Renal cortex interstitium (tissue), 11 donors: ENCODE data around the gene CCDC57. TPM values are rescaled to one million over a fixed set of nuclear protein-coding genes. Genes with fewer than 3 reads are reported as not detected.

Experiments used
- DNase-seq, 11 donors: peaks; one replicate each; pipeline ENCODE4 v3.0.0-alpha.2; 2013; ENCODE audit warnings: low read depth in 9 of 11, low spot score in 4 of 11; ENCODE audit errors: extremely low read depth in 1 of 11
- polyA plus RNA-seq, 3 donors: library from polyadenylated mRNA; unstranded; fragments of 120-200 nt; gene quantifications; one replicate each; pipeline ENCODE4 v1.2.1, GENCODE V29; 2013; ENCODE audit not compliant: insufficient read length in 3 of 3

Gene CCDC57
- polyA plus RNA-seq, 3 donors, result 47.3 to 90.6 (median 57.0) TPM

DNA sequence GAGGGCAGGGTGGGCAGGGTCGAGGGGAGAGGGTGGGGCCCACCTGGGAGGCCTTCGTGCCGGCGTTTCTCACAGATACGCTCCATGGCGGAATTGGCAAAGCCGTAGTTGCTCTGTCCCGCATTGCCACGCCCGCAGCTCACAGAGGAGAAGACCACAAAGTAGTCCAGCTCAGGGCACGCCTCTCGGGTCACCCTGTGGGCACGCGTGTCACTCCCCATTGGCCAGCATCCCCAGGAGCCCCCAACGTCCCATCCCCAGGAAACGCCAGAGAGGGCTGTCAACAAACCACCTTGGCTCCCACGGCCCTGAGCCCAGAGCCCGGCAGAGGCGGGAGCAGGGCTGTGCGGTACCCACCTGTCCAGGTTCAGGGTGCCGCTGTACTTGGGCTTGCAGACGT, 130.7 kb downstream of the CCDC57 start:
- DNase-seq, result no peak

DNA sequence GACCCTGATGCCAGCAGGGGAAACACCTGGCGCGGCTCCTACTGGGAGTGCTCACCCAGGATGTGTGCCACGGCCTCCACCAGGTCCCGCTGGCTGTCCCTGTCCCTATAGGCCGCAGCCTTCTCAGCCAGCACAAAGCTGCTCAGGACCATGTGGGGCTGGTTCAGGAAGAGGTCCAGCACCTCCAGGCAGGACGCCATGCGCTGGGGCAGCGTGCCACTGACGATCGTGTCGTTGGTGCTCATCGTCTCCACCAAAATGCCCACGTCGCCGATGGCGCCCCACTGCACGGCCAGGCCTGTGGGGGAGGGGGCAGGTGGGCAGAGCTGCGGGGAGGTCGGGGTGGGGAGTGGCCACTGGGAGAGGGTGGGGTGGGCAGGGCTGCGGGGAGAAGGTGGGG, 131.1 kb downstream of the CCDC57 start:
- no peak for DNase-seq

DNA sequence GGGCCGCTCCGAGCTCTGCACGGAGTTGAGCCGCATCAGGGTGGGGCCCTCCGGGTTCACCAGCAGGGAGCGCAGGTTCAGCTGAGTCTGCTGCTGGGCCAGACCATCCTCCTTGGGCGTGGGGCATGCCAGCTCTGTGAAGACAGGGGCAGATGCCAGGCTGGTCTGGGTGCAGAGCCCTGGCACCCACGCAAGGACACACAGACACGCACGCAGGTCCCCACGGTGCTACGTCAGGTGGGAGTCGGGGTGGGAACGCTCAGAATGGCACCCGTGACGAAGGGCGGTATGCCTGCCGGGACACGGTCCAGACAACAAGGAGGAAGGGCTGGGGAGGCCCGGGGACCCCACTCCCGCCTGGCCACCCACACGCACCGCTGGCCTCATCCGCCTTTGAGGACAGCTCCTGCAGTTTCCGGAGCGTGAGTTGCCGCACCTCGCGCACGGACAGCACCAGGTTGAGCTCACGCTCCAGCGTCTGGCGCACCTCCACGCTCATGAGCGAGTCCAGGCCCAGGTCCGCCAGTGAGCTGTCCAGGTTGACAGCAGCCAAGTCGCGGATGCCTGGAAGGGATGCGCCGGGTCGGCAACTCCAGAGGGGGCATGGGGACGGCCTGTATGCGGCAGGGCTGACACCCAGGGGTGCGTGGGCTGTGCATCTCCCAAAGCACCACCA, 131.7 kb downstream of the CCDC57 start:
- DNase-seq, result no peak

DNA sequence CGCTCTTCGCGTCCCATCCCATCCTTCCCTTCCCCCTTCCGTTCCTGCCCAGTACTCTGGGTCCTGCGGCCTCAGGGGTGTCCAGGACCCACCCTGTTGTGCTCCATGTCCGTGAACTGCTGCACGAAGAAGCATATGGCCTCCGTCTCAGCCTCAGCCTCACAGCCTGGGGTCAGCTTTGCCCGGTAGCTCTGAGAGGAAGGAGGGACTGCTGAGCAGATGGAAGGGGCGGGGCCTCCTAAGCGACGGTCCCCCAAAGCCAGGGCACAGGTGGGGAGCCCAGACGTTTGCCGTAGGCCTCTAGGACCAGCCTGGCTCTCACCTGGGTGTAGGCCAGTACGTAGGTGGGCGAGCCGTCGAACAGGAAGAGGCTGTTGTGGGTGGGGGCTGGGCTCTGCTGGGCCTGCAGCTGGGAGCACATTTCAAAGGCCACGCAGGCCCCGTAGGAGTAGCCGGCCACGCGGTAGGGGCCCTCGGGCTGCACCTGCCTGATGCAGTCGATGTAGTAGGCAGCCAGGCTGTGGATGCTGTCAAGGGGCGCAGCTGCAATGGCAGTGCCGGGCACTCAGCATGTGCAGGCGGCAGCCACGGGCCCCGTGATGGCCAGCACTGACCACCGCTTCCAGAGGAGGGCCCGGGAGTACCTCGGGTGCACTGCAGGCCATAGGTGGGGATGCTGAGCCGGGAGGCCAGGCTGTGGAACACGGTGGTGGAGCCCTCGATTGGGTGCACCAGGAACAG, 132.4 kb downstream of the CCDC57 start:
- DNase-seq, result no peak

DNA sequence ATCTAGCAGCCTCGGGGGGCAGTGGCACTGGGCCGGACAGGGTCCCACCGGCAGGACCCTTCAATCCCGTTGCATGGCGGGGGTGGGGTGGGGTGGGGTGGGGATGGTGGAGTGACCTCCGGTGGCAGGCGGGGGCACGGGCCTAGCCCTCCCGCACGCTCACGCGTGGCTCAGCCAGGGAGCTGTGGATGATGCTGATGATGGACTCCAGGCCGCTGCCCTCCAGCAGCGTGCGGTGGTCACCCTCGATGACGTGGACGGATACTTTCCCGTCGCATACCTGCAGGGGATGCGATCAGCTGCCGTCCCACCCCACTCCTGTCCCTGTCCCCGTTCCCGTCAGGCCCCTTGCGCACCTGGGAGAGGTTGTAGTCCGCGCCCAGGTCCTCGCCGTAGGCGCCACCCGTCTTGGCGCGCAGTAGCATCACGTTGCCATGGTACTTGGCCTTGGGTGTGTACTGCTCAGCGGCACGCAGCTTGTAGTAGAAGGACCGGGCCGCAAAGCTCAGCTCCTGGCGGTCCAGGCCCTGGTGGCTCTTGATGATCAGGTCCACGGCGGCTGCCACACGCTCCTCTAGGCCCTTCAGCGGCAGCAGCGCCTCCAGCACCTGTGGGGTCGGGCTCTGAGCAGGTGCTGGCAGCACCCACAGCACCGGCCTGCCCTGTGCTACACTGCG, 133.5 kb downstream of the CCDC57 start:
- no peak for DNase-seq

DNA sequence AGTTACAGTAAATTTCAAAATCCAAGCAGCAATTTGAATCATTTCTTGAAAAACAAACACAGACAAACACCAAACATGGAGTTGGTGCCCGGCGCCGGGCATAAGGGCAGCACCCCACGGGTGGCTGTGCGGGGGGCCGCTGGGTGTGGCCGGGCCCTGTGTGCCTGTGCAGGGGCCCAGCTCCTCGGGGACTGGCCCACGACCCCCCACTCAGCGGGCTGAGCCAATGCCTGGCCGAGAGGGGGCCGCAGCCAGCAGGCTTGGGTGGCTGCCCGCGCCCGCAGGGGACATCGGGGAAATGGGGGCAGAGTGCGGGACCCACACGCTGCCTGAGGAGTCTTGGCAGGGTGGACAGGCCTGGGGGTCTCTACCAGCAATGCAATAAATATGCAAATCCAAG, 134.2 kb downstream of the CCDC57 start:
- DNase-seq, result no peak

DNA sequence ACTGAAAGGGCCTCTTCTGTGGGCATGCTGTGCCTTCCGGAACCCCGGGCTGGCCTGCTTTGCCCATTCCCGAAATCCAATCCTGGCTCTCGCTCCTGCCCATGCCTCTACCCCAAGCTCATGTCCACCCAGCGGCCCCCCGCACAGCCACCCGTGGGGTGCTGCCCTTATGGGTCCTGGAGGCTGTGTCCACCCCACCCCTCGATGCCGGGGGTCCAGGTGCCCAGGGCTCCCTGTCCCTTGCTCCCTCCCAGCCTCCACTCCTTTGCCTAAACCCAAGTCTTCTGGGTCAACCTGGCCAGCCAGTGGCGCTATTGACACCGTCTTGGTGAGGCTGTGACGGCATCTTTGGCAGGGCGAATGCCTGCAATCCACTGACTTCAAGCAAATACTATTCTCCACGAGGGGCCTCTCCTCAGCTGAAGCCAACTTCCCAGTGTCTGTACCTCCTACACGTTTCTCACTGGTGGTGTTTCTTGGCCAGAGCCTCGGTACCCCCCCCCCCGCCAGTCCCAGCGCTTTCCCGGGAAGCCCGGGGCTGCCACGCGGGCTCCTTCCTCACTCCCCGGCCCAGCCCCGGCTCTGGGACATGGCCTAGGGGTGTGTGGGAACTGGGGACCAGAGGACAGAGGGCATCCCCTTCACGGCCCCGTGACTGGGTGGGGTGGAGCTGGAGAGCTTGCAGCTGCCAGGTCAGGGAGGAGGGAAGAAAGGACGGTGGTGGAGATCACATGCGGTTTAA, 134.9 kb downstream of the CCDC57 start:
- no peak for DNase-seq

DNA sequence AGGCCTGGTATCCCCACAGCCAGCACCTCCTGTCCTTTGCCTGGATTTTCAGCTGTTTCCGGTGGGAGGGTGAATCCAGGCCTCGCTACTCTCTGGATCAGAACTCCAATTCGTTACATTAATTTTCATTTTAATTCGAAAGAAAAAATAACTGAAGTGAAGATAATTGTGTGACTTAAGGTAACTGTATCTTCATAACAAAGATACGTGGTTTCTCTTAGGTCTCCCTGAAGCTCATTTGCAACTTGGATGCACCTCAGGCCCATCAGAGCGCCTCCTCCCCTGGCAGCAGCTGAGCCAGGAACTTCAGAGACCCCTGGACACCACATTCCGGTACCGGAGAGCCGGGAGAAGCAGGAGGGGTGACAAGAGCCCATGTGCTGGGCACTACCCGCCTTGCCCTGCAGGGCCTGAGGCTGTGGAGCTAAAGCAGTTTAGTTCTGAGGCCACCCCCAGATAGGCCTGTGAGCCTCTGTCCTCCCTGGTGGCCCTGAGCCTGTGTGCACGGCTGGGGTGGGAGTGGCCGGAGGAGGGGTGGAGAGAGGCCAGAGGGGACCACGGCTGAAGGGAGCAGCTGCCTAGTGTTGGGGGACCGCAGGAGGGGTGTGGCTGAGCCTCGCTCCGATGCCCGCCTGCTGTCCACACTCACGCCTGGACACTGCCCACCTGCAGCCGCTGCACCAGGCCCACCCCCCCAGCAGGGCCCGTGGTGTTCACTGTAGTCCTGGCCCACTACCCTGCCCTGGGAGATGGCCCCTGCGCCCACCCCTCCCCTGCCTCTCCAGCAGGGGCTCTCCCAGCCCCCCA, 135.7 kb downstream of the CCDC57 start:
- DNase-seq, result no peak

DNA sequence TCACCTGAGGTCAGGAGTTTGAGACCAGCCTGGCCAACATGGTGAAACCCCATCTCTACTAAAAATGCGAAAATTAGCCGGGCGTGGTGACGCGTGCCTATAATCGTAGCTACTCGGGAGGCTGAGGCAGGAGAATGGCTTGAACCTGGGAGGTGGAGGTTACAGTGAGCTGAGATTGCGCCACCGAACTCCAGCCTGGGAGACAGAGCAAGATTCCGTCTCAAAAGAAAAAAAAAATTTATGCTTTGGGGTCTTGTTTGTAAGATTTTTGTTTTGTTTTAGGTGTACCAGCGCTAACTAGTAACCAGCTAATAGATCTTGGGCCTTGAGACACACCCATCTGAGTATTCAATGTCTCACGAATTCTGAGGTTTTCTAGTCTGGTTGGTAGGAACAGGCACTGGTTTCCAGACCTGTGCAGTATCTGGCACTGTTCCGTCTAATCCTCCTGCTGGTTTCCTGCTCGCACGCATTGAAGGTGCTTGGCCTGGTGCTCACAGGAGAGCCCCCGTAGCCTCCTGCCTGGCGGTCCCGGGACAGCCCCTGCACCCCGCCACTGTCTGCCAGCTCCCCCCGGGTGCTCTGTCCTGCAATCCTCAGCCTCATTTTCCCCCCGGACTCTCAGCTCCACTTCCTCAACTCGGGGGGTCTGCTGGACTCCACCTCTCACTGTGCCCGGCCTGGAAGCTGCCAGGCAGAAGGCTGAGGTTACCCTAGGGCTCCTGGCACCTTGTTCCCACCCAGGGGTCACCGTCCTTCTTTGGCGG, 136.4 kb downstream of the CCDC57 start:
- no peak for DNase-seq

DNA sequence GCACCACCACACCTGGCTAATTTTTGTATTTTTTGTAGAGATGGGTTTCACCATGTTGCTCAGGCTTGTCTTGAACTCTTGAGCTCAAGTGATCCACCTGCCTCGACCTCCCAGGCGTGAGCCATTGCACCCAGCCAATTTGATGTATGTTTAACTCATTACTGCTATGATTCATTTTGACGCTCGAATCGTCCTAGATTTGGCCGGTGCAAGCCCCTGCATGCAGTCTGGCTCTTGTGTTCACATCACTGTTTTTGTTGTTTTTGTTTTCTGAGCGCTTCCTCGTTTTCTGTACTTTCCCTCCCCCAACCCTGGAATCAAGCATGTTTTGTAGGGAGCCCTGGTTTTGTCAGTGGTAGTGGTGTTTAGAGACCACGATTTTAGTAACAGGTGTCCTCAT, 139.2 kb downstream of the CCDC57 start:
- no peak for DNase-seq

DNA sequence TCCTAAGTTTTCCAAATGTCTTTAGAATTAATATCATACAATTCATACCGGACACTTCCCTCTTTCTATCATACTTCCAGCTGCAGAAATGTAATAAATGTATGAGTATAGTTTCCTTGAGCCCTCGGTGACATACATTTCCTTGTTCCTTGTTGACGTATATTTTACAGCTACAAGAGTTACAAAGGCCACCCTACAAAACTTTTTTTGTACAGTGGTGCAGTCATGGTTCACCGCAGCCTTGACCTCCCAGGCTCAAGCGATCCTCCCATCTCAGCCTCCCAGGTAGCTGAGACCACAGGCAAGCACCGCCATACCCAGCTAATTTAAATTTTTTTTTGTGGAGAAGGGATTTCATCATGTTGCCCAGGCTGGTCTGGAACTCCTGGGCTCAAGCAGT, 139.8 kb downstream of the CCDC57 start:
- no peak for DNase-seq

DNA sequence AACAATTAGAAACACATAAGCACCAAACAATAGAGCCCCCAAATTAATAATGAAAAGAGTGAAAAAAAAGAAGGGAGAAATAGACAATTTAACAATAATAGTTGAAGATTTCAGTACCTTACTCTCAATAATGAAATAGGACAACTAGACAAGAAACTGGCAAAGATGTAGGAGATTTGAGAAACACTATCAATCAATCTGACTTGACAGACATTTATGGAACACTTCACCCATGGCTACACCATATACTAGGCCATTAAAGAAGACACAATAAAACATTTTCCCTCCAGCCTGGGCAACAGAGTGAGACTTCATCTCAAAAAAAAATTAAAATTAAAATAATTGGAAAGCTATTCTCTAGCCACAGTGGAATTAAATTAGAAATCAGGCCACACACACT, 142.0 kb downstream of the CCDC57 start:
- DNase-seq, result no peak

DNA sequence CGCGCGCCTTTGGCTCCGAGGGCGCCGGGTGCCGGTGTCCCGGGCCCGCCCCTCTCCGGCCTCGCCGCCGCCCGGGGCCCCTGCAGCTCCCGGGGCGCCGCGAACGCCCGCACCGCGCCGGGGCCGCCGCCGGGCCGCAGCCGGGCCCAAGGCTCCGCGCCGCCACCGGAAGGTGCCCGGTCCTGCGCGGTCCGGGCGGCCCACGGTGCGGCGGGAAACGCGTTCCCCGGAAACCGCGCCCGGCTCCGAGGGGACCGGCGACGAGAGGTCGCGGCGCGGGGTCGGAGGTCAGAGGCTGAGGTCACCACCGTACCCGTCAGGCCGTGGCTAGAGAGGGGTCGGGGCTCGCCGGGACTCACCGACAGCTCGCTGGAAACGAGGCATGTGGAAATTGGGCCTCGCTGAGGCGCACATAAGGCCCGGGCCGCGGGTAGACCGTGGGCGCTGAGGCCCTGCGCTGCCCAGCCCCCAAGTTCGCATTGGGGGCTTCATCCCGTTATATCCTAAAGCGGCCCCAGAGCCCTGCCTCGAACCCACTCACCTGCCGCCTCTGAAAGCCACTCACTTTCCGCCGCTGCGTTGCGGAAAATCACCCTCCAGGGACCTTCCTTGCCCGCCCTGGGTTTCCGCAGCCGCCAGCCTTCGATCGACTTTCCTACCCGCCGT, 146.9 kb downstream of the CCDC57 start, which contains the start of gene DUS1L:
Gene DUS1L, minus strand, starts transcription at position 167 of the 666 bp plus-strand sequence. CDS start 745 bp downstream, outside the sequence.
- peak in 6 of 11 donors; percentile 11 to 57 (median 44) for DNase-seq

DNA sequence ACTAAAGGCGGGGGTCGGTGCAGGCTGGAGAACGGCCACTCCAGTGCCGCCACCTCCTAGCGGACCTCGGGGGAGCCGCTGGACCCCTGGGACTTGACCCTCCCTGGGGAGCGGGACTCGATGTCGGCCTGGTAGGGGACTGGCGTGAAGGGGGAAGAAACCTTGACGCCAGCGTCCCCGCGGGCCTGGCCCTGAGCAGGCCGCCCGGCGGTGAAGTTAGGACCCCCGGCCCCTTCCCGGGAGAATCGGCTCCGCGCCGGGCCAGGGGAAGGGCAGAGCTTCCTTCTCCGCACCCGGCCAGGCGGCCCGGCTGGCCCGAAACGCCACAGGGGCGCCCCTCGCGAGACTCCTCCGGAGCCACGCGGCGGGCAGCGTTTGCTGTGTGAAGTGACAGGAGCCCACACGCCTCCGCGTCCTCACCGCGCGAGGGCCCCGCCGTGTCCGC, 147.4 kb downstream of the CCDC57 start:
- DNase-seq, result no peak

DNA sequence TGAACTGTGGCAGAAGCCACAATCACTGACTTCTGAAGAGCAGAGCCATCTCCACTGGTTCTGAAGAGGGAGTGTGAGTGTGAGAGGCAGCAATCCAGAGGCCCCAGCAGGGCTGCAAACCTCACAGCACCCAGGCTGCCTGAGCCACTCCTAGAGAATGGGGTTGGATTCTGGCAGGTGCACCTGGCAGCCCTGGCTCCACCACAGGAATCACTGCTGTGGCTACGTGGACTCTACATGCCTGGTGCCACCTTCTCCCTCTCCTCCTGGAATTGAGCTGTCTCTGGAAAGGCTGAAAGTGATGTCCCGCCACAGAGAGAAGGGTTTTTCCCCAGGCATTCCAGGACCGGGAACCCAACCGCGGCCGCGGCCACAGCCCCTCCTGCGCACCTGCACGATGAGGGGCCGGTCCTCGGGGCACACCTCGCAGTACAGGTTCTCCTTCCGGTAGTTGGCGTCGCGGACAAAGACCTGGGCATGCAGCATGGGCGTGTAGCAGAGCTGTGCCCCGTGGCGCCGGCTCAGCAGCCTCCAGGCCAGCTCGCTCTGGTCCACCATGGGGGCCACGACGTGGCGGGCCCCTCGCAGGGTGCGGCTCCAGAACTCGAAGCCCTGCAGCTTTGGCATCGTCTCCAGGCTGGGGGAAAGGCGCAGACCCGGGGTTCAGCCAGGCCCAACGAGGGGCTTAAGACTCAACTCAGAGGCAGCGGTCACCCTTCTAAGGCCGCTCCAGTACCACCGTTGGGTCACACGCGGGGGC, 148.0 kb downstream of the CCDC57 start:
- no peak for DNase-seq
